ENCODE data around the gene PRPF39. TPM values are rescaled to one million over a fixed set of nuclear protein-coding genes. Genes with fewer than 3 reads are reported as not detected.

The PRPF39 gene
- total and polyA plus RNA-seq, 2 of the 13 experiments (the other 11 are each of a cell fraction or from before 2014, with no cell fraction given): 44.2 to 65.0 TPM

- TF ChIP-seq ZNF850 (CRISPR knock-in tag; conservative IDR thresholded peaks at IDR 0.05): no peak
- TF ChIP-seq FOXP1 (IDR thresholded peaks at IDR 0.05): no peak
- peak; percentile 82 for TF ChIP-seq FOXP1 (CRISPR knock-in tag; IDR thresholded peaks at IDR 0.05)
- TF ChIP-seq TBX2 (CRISPR knock-in tag; IDR thresholded peaks at IDR 0.05; ENCODE audit: borderline replicate concordance): no peak
- peak; percentile 97; the same call in 1 of the 2 replicates for TF ChIP-seq ZBTB20 (CRISPR knock-in tag; IDR thresholded peaks at IDR 0.05; ENCODE audit: borderline replicate concordance, low read depth)
- no peak for TF ChIP-seq HBP1 (CRISPR knock-in tag; IDR thresholded peaks at IDR 0.05; ENCODE audit: low read depth)
- TF ChIP-seq RBM39 (IDR thresholded peaks at IDR 0.05; ENCODE audit: low read depth, low read length, poor library complexity, severe bottlenecking): no peak
- TF ChIP-seq ZBTB43 (CRISPR knock-in tag; conservative IDR thresholded peaks at IDR 0.05): no peak
- no peak for TF ChIP-seq SRSF1 (optimal IDR thresholded peaks at IDR 0.05; ENCODE audit: low read depth, low read length)
- TF ChIP-seq DZIP1 (CRISPR knock-in tag; IDR thresholded peaks at IDR 0.05): no peak
- TF ChIP-seq ZNF570 (CRISPR knock-in tag; IDR thresholded peaks at IDR 0.05; ENCODE audit: borderline replicate concordance): no peak
- no peak for TF ChIP-seq ESRRA (CRISPR knock-in tag; IDR thresholded peaks at IDR 0.05; ENCODE audit: low read depth)
- TF ChIP-seq GFI1 (CRISPR knock-in tag; IDR thresholded peaks at IDR 0.05; ENCODE audit: borderline replicate concordance): peak; percentile 99
- TF ChIP-seq YEATS2 (CRISPR knock-in tag; IDR thresholded peaks at IDR 0.05; ENCODE audit: borderline replicate concordance): no peak
- TF ChIP-seq PPARG (CRISPR knock-in tag; conservative IDR thresholded peaks at IDR 0.05): peak; percentile 84
- no peak for TF ChIP-seq ZNF646 (CRISPR knock-in tag; IDR thresholded peaks at IDR 0.05)
- TF ChIP-seq BHLHE40 (IDR thresholded peaks at IDR 0.05; ENCODE audit: low read length): no peak
- TF ChIP-seq SRY (CRISPR knock-in tag; IDR thresholded peaks at IDR 0.05): no peak
- TF ChIP-seq ZNF331 (CRISPR knock-in tag; IDR thresholded peaks at IDR 0.05): peak; percentile 29; the same call in 1 of the 2 replicates
- TF ChIP-seq ZNF891 (CRISPR knock-in tag; IDR thresholded peaks at IDR 0.05): no peak
These were observed 26.0 kb upstream of the PRPF39 start (continued) for GRCh38 chr14:45057881-45058364.

All from HepG2 (cell line).